Limb (tissue), 2 donors: ENCODE data around the gene SDK1.

Source experiments
- DNase-seq, 2 donors: peaks; one replicate each; pipeline ENCODE4 v3.0.0-alpha.2; 2016; ENCODE audit errors: extremely low spot score in 2 of 2

Gene SDK1

DNA sequence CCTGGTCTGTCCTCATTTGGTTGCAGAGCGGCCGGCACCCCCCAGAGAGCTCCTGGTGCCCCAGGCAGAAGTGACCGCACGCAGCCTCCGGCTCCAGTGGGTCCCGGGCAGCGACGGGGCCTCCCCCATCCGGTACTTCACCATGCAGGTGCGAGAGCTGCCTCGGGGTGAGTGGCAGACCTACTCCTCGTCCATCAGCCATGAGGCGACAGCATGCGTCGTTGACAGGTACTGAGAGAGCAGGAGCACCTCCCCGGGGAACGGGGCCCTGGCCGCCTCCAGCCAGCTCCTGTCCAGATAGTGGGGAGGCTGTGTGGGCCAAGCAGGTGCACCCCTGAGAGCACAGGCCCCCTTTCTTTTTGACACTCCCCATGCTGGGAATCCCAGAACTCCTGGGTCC, 848.2 kb downstream of the SDK1 start:
- no peak for DNase-seq

- DNase-seq = no peak
Measured at GRCh38 chr7:4149645-4150044, 848.6 kb downstream of the SDK1 start.

GRCh38 chr7:4150731-4151130, 849.7 kb downstream of the SDK1 start:
- DNase-seq = no peak

GRCh38 chr7:4151524-4151923, 850.5 kb downstream of the SDK1 start:
- DNase-seq = no peak

GRCh38 chr7:4151926-4152549, 851.0 kb downstream of the SDK1 start:
- no peak for DNase-seq

- no peak for DNase-seq
Measured at GRCh38 chr7:4154882-4155535, 854.0 kb downstream of the SDK1 start.

DNA sequence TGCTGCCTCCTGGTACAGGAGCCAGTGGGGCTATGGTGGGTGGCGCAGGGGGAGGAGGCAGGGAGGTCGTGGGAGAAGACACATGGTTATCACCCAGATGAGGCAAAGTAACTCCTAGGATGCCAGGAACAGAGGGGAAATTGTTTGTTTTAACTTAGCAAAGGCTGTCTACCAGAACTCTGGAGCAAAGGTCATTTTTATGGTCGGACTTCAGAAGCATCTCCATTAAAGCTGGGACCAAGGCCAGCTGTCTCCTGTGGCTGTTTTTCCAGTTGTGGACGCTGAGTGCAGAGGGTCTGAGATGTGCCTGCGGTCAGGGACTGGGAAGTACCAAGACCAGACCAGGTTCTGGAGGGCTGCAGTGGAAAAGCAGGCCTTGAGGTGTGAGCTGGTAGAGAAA, 855.1 kb downstream of the SDK1 start:
- DNase-seq = no peak

DNA sequence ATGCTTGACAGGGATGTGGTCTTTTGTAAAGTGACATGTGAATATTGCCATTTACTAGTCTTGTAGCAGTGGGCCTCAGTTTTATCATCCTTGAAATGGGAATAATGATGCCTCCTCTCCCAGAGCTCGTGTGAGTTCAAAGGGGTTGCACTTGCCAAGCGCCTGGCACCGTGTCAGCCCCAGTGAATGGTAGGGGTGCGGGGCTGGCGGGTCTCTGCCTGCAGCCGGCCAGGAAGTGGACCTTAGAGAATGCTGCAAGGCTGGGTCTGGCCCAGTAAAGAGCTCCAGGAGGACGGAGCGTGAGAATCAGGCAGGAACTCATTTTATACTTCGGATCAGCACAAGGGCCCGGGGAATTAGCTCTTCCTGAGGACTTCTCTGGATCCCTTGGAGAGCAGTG, 856.6 kb downstream of the SDK1 start:
- no peak for DNase-seq

DNA sequence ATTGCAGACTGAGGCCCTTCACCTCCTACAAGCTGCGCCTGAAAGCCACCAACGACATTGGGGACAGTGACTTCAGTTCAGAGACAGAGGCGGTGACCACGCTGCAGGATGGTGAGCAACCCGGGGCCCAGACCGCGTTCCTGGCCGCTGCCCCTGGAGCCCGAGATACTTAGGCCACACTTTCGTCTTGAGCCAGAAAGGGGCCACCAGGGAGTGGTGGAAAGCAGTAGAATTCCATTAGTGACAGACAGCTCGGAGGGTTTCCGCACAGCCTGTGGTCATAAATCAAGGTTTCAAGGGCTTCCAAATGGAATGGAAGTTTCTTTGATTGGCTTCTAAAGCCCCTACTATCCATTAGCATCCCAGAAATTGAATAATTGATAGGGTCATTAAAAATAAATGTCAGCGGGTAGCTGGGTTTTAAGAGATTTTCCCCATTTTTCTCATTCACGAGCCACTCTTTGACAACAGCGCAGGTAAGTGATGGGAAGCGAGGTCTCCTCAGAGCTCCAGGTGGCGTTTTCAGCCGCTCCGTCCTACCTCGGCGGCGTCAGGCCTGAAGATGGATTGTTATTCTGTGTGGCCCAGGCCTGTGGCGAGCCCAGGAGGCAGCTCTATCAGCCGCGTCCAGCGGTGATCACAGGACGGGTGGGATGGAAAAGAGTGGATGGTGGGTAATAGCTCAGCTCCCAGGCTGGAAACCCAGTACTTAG, 857.5 kb downstream of the SDK1 start:
- no peak for DNase-seq

DNA sequence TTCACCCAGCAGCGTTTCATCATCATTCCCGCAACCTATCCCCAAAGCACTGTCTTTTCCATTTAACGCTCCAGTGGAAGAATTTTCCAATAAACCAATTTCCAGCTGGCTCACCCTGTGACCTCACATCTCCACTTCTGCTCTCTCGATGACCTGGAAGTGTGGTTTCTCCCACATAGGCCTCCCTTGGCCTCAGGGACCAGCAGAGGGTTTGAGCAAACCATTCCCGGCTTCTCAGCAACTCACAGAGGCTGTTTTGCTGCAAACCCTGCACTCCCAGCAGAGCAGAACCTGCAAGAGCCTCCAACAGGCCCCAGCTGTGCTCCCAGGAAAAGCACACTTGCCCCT, 858.1 kb downstream of the SDK1 start:
- no peak for DNase-seq

DNA sequence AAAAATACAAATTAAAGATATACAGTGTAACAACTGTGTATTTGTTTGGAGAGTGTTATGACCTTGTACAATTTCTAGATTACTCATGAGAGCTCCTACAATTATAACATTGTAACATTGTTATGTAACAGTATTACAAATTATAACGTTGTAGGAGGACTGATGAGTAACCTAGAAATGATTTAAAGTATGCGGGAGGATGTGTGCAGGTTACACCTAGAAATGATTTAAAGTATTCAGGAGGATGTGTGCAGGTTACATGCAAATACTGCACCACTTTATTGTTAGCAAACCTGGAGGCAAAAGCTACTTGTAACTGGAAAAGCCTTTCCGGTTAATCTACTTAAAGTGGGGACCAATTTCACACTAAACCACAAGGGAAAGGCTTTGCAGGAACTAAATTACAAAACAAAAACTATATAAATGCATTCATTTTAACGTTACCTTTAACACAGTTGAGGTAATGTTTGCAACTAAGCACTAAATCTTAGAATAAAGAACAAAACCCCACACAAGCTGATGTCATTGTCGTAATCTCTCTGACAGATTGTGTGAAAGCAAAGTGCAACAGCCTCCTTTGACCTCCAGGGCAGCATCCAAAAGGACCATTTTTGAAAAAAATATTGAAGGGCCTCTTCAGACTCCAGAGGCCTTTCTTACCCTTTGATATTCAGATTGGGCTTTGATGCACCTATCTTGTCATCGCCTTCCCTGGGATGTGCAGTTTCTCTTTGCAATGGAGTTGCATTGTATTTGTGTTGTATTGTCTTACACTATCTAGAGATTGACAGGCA, 858.9 kb downstream of the SDK1 start:
- no peak for DNase-seq

GRCh38 chr7:4162884-4163564, 862.0 kb downstream of the SDK1 start:
- DNase-seq = no peak

DNA sequence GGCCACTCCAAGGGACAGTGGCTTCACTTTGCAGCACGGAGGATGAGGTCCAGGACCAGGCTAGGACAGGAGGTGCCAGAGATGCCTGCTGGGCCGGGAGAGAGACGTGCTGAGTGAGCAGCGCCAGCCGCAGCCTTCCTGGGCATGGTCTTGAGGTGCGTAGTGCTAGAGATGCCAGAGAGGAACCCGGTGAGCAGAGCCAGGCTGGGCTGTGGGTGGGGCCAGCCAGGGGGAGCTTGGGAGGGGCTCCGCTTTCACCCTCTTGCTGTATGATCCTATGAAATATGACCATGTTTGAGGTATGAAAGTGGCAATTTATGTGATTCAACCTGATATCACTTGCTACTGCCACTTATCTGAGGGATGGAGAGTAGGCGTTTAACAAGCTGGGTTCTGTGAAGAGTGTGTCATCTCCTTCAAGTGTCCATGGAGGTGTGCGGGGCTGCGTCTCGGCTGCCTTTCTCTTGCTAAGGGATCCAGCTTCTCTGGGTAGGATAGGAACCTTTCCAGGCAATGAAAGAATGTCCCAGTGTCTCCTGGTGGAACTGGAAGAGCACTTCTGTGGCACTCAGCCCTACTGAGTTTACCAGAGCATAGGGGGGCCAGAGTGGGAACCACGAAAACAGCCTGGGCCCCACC, 862.6 kb downstream of the SDK1 start:
- DNase-seq = no peak

DNA sequence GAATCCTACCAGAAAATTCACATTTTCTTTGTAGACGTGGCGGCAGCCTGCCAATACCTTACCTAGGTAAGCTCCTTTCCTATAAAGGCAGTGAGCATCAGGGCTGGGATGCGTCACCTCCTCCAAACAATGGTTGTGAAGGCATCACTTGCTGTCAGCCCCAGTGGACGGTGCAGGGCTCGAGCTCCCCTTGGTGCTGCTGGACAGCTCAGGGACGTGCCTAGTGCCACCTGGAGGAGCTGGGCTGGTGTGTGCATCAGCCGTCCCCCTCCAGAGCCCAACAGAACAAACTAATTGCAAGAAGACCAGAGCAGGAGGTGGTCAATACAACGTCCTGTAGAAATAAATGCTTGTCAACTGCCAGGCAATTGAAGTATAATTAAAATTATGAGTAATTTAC, 863.5 kb downstream of the SDK1 start:
- DNase-seq = no peak

DNA sequence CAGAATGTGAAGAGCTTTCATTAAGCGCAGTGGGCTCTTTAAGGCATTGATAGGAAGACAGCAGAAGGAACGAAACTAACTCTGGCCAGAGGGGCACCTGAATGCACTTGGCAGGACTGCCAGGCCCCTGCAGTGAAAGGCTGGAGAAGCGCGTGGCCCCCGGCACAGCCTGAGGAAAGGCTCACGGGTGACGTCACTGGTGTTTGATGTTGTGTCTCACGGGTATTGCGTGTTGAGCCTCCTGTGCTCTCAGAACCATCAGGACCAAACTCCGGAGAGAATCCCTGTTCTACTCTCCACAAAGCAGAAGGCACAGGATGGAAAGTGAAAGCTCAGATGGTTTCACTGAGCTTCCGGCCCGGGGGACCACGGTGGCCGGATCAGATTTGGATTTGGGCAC, 865.3 kb downstream of the SDK1 start:
- no peak for DNase-seq

DNA sequence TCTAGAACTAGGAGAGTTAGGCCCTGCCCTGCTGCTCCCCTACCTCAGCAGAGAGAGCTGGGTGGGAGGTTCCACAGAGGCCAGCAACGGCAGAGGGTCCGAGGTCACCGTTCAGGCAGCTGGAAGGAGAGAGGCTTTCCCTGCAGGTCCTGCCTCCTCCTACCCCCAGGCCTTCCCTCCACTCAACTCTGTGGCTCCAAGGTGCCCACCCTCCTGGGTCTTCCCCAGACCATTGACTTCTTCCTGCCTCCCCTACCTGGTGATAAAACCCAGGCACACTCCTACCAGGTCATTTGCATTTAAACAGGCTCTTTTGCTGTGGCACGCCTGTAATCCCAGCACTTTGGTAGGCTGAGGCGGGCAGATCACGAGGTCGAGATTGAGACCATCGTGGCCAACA, 865.8 kb downstream of the SDK1 start:
- DNase-seq = no peak

GRCh38 chr7:4167385-4167910, 866.4 kb downstream of the SDK1 start:
- DNase-seq = no peak

DNA sequence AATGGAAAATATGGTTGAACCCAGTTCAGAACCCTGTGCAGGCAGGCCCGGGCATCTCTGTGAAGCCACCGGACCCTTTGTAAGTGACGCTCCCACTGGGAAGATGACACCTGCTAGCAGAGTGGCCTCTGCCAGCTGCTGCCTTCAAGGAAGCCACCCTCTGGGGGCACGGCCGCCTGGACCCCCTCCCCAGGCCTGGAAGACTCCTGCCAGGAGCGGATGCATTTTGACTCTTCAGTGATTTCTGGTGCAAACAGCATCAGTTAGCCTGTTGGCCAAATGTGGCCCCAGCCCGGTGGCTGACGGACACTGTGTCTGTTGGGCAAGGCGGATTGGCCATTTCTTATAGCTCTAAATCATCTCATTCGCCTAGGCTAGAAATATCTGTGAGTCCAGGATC, 867.0 kb downstream of the SDK1 start:
- DNase-seq = no peak

GRCh38 chr7:4168541-4168940, 867.5 kb downstream of the SDK1 start:
- DNase-seq = no peak

DNA sequence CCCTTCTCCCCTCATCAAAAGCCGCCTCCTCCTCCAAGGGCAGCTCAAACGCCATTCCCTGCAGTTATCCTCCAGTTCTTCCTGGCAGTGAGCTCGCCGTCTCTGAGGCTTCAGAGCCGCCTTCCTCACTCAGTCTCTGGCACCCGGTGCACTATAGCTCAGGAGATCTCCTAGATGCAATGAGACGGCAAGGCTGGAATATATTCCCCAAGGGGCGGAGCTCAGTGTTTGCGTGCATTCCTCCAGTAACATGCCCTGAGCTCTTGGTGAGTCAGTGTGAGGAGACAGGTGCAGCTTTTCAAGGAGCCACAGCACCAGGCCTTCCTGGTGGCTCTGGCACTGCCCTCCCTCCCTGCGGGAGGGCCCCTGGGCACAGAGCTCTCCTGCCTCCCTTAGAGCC, 868.4 kb downstream of the SDK1 start:
- DNase-seq = no peak
